GM23338 (cell line): ENCODE data around the gene PPM1F. TPM values are rescaled to one million over a fixed set of nuclear protein-coding genes. Genes with fewer than 3 reads are reported as not detected.

Source experiments
- ATAC-seq: fragments of 200-7000 bp; cut with Tn5 transposase; 3 replicates; pipeline ENCODE4 v1.9.1; 2020
- DNase-seq: peaks from one replicate; pipeline ENCODE4 v3.0.0-alpha.2; 2015; ENCODE audit warnings: low spot score
- H2AFZ ChIP-seq: fragments of 200-600 bp; sonication (generic); 2 replicates; pipeline ENCODE4 v1.8.0; 2016; ENCODE audit warnings: antibody characterized with exemption, mild to moderate bottlenecking, moderate library complexity
- H3F3A ChIP-seq: fragments of 200-600 bp; sonication (generic); replicated peaks from 2 replicates; pipeline ENCODE4 v1.8.0; 2017; ENCODE audit warnings: antibody characterized with exemption, mixed run types, low read depth
- H3K27ac ChIP-seq: fragments of 200-600 bp; sonication (generic); 2 replicates; pipeline ENCODE4 v1.6.1; 2016; ENCODE audit warnings: low read depth
- H3K27me3 ChIP-seq: fragments of 200-600 bp; sonication (generic); 2 replicates; pipeline ENCODE4 v1.8.0; 2016; ENCODE audit warnings: mild to moderate bottlenecking, mixed run types, moderate library complexity; ENCODE audit not compliant: insufficient read depth
- H3K36me3 ChIP-seq: fragments of 200-600 bp; sonication (generic); 2 replicates; pipeline ENCODE4 v1.8.0; 2016; ENCODE audit warnings: mild to moderate bottlenecking; ENCODE audit not compliant: insufficient read depth
- H3K4me1 ChIP-seq: fragments of 200-600 bp; sonication (generic); 2 replicates; pipeline ENCODE4 v1.8.0; 2016; ENCODE audit warnings: mild to moderate bottlenecking, moderate library complexity; ENCODE audit not compliant: insufficient read depth
- H3K4me2 ChIP-seq: fragments of 200-600 bp; sonication (generic); 2 replicates; pipeline ENCODE4 v1.7.1; 2017; ENCODE audit warnings: mixed run types
- H3K4me3 ChIP-seq: fragments of 200-600 bp; sonication (generic); 2 replicates; pipeline ENCODE4 v1.6.1; 2016; ENCODE audit warnings: mixed run types
- H3K79me2 ChIP-seq: fragments of 200-600 bp; sonication (generic); replicated peaks from 2 replicates; pipeline ENCODE4 v1.8.0; 2017; ENCODE audit warnings: mild to moderate bottlenecking; ENCODE audit not compliant: insufficient read depth
- H3K9me2 ChIP-seq: fragments of 200-600 bp; sonication (generic); 2 replicates; pipeline ENCODE4 v1.8.0; 2017; ENCODE audit not compliant: insufficient read depth
- H4K20me1 ChIP-seq: fragments of 200-600 bp; sonication (generic); replicated peaks from 2 replicates; pipeline ENCODE4 v1.8.0; 2017; ENCODE audit warnings: mild to moderate bottlenecking; ENCODE audit not compliant: insufficient read depth
- H3K27ac Mint-ChIP-seq: 2 replicates; pipeline ENCODE4 v1.8.0; 2020; ENCODE audit warnings: inconsistent platforms, mild to moderate bottlenecking, moderate library complexity, mixed read lengths
- H3K27me3 Mint-ChIP-seq: 3 replicates; pipeline ENCODE4 v1.8.0; 2022; ENCODE audit warnings: low read depth, mild to moderate bottlenecking, moderate library complexity, mixed read lengths, inconsistent platforms; ENCODE audit not compliant: insufficient read depth, poor library complexity
- H3K36me3 Mint-ChIP-seq: 3 replicates; pipeline ENCODE4 v1.8.0; 2021; ENCODE audit warnings: low read depth, mild to moderate bottlenecking, inconsistent platforms, moderate library complexity, mixed read lengths
- H3K4me1 Mint-ChIP-seq: 3 replicates; pipeline ENCODE4 v1.8.0; 2020; ENCODE audit warnings: mild to moderate bottlenecking, inconsistent platforms, mixed read lengths
- H3K4me3 Mint-ChIP-seq: 3 replicates; pipeline ENCODE4 v1.8.0; 2021; ENCODE audit warnings: moderate library complexity, mild to moderate bottlenecking, inconsistent platforms, mixed read lengths
- H3K9me3 Mint-ChIP-seq: 3 replicates; pipeline ENCODE4 v1.8.0; 2020; ENCODE audit warnings: moderate library complexity, mild to moderate bottlenecking, inconsistent platforms, mixed read lengths
- EZH2phosphoT487 ChIP-seq: fragments of 200-600 bp; sonication (generic); IDR thresholded peaks from one replicate; pipeline ENCODE4 v1.8.1; 2018; ENCODE audit warnings: antibody characterized with exemption; ENCODE audit not compliant: unreplicated experiment
- NANOG ChIP-seq: IDR thresholded peaks from 2 replicates; pipeline ENCODE4 v1.6.1; 2016; ENCODE audit warnings: antibody characterized with exemption, borderline replicate concordance
- ZNF462 ChIP-seq: fragments of 250-450 bp; sonication (Bioruptor Pico); IDR thresholded peaks from 2 replicates; pipeline ENCODE4 v1.5.0; 2020; ENCODE audit warnings: mild to moderate bottlenecking, moderate library complexity
- polyA plus RNA-seq: library from polyadenylated mRNA; unstranded; fragments of >200 nt; fragmentation: Nextera tagmentation; extraction: Ambion mirVana; gene quantifications from 2 replicates; pipeline ENCODE4 v1.2.1, GENCODE V29; 2016
- total RNA-seq: library from RNA; depleted of rRNA; stranded (reverse); fragments of >200 nt; shearing (Covaris generic); gene quantifications from 2 replicates; pipeline ENCODE4 v1.2.3, GENCODE V29; 2014
- TF ChIP-seq, protein P1 (sequence below): IDR thresholded peaks from one replicate; pipeline ENCODE4 v1.6.1; 2018; ENCODE audit warnings: antibody characterized with exemption; ENCODE audit not compliant: unreplicated experiment
- TF ChIP-seq, protein P2 (sequence below), 2 experiments: fragments of 200-600 bp in 1 of 2; sonication (generic) in 1 of 2; conservative IDR thresholded peaks; 2 replicates each; pipeline versions ENCODE4 v1.5.1 to v1.6.1; 2016 to 2017; ENCODE audit warnings: antibody characterized with exemption in 2 of 2, low read depth in 2 of 2, mild to moderate bottlenecking in 2 of 2, moderate library complexity in 1 of 2
- TF ChIP-seq, protein P3 (sequence below): IDR thresholded peaks from 2 replicates; pipeline ENCODE4 v1.6.1; 2016; ENCODE audit warnings: antibody characterized with exemption

PPM1F gene
- total and polyA plus RNA-seq, 2 experiments from 2014 or later, result 7.1 to 29.3 TPM

DNA sequence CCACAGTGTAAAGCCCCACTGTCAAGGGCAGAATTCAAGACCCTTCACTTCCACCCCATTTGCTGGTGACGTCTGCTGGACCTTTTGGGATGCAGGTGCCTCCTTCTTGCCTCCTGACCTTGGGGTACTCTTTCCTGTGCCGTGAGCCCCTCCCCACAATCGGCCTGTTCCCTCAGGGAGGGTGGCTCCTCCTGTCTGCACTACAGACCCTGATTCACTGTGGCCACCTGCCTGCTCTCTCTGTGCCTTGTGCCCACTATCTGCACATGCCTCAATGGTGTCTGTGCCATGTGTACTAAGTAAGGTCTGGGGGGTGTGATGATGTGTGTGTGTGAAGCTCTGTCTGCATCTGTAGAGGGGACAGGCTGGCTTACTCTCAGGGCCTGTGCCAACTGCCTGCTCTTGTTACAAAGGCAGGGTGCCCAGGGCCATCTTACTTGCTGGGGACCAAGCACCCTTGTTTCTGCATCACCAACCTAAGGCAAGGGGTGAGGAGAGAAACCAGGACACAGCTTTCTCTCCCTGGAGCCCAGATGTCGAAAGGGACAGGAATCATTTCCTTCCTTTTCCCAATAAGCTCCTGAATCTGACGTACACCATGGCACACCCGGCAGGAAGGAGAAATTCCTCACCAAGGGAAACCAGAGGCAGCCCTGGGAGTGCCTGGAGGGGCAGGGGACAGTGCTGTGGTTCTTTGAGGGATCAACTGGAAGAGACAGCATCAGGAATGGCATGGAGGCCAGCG lies 3.7 kb downstream of the PPM1F start (continued):
- TF ChIP-seq, protein P1, sequence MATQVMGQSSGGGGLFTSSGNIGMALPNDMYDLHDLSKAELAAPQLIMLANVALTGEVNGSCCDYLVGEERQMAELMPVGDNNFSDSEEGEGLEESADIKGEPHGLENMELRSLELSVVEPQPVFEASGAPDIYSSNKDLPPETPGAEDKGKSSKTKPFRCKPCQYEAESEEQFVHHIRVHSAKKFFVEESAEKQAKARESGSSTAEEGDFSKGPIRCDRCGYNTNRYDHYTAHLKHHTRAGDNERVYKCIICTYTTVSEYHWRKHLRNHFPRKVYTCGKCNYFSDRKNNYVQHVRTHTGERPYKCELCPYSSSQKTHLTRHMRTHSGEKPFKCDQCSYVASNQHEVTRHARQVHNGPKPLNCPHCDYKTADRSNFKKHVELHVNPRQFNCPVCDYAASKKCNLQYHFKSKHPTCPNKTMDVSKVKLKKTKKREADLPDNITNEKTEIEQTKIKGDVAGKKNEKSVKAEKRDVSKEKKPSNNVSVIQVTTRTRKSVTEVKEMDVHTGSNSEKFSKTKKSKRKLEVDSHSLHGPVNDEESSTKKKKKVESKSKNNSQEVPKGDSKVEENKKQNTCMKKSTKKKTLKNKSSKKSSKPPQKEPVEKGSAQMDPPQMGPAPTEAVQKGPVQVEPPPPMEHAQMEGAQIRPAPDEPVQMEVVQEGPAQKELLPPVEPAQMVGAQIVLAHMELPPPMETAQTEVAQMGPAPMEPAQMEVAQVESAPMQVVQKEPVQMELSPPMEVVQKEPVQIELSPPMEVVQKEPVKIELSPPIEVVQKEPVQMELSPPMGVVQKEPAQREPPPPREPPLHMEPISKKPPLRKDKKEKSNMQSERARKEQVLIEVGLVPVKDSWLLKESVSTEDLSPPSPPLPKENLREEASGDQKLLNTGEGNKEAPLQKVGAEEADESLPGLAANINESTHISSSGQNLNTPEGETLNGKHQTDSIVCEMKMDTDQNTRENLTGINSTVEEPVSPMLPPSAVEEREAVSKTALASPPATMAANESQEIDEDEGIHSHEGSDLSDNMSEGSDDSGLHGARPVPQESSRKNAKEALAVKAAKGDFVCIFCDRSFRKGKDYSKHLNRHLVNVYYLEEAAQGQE, result no peak

GRCh38 chr22:21948390-21948789 lies 4.3 kb downstream of the PPM1F start:
- Mint-ChIP-seq H3K27ac (no peak overlapping the region), H3K4me3 (no peak overlapping the region), H3K36me3 (peaks cover 9% of the 10 kb centered on the region; the same call in 2 of the 3 replicates), H3K27me3 (peaks cover 19% of the 10 kb centered on the region), H3K4me1 (peaks cover 30% of the 10 kb centered on the region), H3K9me3 (peaks cover 2% of the 10 kb centered on the region; the same call in 1 of the 3 replicates)
- Histone ChIP-seq H4K20me1 (peaks cover 9% of the 10 kb centered on the region), H2AFZ (no peak overlapping the region), H3K4me1 (peaks cover 12% of the 10 kb centered on the region; the same call in 1 of the 2 replicates), H3K36me3 (no peaks in the 10 kb centered on the region; the same call in 1 of the 2 replicates), H3K27ac (no peak overlapping the region), H3K27me3 (peaks cover 14% of the 10 kb centered on the region), H3K4me3 (no peak overlapping the region), H3K4me2 (no peak overlapping the region), H3K79me2 (no peaks in the 10 kb centered on the region), H3F3A (0 out of 2 replicates have a peak, but pooled peaks cover 9% of the 10 kb centered on the region), H3K9me2 (no peaks in the 10 kb centered on the region)
- DNase-seq (no peak), ATAC-seq (no peak)
- no peak for TF ChIP-seq EZH2phosphoT487
- no peak for TF ChIP-seq NANOG
- TF ChIP-seq, protein P2, sequence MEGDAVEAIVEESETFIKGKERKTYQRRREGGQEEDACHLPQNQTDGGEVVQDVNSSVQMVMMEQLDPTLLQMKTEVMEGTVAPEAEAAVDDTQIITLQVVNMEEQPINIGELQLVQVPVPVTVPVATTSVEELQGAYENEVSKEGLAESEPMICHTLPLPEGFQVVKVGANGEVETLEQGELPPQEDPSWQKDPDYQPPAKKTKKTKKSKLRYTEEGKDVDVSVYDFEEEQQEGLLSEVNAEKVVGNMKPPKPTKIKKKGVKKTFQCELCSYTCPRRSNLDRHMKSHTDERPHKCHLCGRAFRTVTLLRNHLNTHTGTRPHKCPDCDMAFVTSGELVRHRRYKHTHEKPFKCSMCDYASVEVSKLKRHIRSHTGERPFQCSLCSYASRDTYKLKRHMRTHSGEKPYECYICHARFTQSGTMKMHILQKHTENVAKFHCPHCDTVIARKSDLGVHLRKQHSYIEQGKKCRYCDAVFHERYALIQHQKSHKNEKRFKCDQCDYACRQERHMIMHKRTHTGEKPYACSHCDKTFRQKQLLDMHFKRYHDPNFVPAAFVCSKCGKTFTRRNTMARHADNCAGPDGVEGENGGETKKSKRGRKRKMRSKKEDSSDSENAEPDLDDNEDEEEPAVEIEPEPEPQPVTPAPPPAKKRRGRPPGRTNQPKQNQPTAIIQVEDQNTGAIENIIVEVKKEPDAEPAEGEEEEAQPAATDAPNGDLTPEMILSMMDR (conservative IDR thresholded peaks at IDR 0.05; ENCODE audit: low read depth in 2 of 2), result no peak
- TF ChIP-seq ZNF462 (CRISPR knock-in tag), result no peak
- TF ChIP-seq, protein P3, sequence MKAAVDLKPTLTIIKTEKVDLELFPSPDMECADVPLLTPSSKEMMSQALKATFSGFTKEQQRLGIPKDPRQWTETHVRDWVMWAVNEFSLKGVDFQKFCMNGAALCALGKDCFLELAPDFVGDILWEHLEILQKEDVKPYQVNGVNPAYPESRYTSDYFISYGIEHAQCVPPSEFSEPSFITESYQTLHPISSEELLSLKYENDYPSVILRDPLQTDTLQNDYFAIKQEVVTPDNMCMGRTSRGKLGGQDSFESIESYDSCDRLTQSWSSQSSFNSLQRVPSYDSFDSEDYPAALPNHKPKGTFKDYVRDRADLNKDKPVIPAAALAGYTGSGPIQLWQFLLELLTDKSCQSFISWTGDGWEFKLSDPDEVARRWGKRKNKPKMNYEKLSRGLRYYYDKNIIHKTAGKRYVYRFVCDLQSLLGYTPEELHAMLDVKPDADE, result no peak
- TF ChIP-seq, protein P1, result no peak
